GM18861 (cell line): ENCODE results near the gene ZDHHC11.
"Not testable (repeated sequence)": the region's sequence is repeated elsewhere in the genome, so short reads cannot be mapped to it uniquely, and the experiment has no call there.

ENCODE experiments used
- ATAC-seq: cut with Tn5 transposase; IDR thresholded peaks from one replicate; pipeline ENCODE4 v1.9.1; 2021; ENCODE audit not compliant: unreplicated experiment

Gene ZDHHC11

DNA sequence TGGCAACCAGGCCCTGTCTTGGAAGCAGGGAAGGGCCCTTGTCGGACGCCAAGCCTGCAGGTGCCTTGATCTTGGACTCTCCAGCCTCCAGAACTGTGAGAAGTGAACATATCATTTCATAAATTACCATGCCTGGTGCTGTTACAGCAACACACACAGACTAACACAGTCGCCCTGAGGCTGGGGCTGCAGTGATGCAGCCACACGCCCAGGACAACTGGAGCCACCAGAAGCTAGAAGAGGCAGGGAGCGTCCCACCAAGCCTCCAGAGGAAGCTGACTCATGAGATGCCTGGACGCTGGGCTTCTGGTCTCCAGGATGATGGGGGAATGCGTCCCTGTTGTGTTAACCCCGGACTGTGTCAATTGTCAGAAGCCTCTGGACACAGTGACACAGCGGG lies 71.8 kb downstream of the ZDHHC11 start:
- not testable (repeated sequence) for ATAC-seq

DNA sequence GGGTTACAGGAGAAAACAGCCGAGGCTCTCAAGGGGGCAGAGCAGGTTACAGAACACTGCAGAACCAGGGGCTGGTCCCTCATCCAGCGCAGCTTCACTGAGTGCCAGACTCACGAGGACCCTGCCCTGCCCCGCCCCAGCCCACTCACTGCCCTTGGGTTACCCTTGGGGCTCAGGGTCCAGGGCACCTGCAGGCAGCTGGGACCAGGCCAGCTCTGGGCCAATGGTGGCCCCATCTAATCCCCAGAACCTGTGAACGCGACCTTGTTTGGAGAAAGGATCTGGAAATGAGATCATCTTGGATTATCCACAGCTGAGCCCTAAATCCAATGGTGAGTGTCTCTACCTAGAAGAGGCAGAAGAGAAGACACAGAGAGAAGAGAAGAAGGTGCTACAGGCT lies 72.4 kb downstream of the ZDHHC11 start:
- ATAC-seq = not testable (repeated sequence)

DNA sequence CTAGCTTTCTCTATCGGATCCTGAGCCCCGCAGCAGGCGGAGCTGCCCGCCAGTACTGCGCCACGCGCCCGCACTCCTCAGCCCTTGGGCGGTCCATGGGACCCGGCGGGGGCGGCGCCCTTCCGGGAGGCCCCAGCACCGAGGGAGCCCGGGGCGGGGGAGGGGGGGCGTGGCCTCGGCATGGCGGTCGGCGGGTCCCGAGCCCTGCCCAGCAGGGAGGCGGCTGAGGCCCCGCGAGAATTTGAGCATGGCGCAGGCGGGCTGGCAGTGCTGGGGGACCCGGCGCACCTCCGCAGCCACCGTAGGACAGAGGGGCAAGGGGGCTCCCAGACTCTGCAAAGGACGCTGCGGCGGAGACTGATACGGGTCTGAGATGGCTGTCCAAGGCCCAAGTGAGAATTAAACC lies 73.0 kb downstream of the ZDHHC11 start:
- ATAC-seq = no peak

DNA sequence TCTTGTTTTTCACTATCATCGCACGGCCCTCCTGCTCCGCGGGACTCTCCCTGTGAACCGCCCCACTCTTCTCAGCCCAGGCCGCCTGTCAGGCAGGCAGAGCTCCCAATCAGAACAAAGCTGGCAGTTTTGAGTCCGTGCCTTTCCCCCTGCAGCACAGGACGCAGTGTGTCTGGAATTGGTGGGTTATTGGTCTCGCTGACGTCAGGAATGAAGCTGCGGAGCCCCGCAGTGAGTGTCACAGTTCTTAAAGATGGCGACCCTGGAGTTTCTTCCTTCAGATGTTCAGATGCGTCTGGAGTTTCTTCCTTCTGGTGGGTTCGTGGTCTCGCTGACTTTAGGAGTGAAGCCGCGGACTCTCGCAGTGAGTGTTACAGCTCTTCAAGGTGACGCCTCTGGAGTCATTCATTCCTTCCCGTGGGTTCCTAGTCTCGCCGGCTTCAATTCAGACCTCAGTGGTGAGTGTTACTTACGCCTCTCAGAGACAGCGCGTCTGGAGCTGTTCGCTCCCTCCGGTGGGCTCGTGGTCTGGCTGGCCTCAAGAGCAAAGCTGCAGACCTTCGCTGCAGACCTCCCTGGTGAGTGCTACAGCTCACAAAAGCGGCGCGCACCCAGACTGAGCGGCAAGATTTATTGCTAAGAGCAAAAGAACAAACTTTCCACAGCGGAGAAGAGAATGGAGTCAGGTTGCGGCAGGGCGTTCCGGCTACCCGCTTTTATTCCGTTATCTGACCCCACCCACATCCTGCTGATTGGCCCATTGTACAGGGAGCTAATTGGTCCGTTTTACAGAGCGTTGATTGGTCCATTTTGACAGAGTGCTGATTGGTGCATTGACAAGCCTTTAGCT lies 73.7 kb downstream of the ZDHHC11 start:
- no peak for ATAC-seq

DNA sequence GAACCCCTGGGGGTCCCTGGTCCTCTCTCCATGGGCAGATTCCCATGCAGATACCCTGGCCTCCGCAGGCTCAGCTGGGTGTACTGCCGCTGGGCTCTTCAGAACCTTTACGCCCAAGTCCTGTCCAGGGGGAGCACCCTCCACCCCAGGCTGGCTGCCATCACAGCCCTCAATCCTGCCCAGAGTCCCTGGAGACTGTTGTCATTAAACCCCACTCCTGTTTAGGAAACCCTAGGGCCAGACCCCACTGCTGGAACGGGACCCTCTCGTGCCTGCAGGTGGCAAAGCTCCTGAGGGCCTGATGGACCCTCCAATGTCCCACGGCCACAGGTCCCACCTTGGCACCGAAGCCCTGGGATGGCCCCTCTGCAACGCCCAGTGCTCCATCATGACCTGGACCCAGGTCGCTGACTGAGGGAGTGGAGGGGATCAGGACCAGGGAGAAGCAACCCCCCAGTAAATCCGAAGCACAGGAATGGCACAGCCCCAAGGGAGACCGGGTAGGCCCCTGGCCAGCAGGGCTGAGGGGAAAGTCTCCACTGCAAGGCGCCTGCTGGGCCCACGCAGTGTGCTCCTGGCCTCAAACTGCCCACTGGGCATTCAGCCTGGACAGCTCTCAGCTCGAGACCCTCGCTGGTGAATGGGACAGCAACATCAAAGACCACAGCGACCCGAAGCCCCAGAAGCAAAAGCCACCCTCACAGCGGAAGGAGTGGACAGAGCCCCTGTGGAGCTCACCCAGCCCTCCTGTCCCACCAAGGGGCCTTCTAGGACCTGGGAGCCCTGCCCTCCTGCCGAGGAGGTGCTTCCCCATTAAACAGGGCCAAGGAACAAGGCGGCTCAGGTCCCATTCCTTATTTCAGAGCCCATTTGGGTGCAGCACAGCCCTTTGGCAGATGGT lies 74.6 kb downstream of the ZDHHC11 start:
- ATAC-seq = no peak

DNA sequence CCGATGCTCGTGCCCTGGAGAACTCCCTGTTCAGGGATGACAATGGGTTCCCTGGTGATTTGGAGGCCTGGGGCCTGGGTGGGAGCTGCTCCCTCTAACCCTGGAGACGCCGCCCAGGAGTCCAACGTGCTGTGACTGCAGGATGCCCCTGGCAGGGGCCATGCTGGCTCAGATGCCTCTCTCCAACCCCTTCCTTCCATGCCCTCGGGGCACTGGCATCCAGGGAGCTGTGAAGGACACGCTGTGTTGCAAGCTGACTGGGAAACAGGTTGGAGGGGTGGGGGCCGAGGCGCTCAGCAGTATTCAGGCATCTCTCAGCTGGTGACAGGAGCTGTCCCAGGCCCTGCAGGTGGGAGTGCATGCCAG lies 75.2 kb downstream of the ZDHHC11 start:
- not testable (repeated sequence) for ATAC-seq

DNA sequence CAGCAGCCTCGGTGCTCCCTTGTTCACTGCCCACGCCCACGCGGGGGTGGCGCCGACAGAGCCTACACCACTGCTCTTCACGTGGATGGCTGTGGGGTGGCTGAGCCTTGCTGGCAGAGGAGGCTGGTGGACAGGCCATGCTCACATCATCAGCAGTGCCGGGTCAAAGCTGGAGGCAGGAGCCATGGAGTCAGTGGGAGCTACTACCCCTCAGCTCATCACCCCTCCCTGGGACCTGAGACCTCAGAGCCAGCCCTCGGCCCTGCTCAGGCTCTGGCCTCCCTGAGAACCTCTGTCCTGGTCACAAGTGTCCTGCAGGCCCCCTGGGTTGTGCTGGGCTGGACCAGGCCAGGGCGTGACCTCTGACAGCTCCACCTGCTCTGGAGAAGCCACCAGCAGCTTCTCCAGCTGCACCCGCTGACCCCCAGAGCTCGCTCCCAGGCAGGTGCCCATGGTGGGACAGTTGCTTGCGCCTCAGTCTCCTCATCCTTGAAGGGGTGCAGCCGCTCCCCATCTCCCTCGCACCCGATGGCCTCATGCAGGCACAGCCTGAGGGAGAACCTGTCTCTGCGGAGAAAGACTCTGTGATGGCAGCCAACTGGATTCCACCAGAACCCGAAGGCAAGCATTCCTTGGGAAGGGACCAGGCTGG lies 75.8 kb downstream of the ZDHHC11 start:
- ATAC-seq = not testable (repeated sequence)

DNA sequence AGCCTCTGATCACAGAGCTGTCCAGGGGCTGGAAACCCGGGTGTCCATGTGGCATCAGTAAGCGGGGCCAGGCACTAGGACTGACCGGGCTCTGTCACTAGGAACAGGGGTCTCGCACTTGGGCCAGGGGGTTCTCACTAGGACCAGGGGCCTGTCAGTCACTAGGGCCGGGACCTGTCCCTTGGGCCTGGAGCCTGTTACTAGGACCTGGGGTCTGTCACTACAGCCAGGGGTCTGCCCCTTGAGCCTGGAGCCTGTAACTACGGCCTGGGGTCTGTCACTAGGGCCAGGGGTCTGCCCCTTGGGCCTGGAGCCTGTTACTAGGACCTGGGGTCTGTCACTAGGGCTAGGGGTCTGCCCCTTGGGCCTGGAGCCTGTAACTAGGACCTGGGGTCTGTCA lies 76.5 kb downstream of the ZDHHC11 start:
- ATAC-seq = not testable (repeated sequence)

DNA sequence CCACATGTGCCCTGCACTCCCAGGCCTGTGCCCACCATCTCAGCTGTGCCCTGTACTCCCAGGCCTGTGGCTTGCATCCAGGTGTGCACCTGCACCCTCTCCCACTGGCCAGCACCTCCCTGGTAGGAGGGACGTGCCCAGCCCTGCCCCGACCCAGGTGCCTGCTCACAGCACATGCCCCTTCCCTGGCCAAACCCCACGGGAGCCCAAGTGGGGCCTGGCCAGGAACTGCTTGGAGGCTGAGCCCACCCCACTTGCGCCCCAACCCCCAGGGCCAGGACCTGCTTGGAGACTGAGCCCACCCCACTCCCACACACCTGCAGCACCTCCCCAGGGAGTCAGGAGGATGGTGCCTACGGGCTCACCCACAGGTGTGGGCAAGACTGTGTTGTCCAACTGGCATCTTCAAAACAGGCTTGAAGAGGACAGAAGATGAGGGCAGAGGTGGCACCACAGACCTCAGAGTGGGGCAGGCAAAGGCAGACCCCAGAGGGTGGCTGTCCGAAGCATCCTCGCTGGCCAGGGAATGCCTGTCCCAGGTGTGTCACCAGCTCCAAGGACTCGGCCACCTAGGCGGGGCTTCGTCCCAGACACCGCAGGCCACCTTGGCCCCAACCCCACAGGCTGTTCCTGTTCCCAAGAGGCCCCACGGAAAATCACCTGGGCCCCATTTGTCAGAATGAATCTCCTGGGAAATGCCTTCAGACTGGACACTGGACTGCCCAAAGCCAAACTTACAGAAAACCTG lies 77.1 kb downstream of the ZDHHC11 start:
- ATAC-seq = no peak

DNA sequence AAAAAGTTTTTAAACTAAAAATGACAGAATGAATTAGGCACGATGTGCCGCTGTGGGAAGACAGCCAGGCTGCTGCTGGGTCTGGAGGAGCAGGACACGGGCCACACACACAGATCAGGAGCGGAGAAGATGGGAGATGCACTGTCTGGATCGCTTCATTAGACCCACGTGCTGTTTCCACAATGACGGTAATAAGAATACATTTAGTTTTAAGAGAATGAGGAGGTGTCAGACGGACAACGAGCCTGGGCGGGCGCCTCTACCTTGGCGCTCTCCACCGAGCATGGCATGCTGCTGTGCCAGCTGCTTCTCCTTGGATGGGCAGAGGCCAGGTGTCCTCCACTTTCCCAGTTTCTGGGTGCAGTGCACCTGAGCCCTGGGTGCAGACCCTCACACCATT lies 77.9 kb downstream of the ZDHHC11 start:
- not testable (repeated sequence) for ATAC-seq

DNA sequence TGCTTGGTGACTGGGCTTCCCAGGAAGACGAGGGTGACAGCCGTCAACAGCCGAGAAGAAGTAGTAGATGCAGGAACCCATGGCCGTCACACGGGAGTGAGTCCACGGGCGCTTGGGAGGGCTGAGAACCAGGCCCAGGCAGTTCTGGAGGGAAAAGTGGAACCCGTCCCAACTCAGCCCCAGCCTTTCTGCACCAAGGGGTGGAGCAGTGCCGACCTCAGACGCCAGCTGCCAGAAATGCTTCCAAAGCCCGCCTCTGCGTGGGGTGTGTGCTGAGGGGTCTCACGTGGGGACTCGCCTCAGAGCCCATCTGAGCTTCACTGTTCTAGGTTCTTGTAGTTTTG lies 78.3 kb downstream of the ZDHHC11 start:
- ATAC-seq = not testable (repeated sequence)

DNA sequence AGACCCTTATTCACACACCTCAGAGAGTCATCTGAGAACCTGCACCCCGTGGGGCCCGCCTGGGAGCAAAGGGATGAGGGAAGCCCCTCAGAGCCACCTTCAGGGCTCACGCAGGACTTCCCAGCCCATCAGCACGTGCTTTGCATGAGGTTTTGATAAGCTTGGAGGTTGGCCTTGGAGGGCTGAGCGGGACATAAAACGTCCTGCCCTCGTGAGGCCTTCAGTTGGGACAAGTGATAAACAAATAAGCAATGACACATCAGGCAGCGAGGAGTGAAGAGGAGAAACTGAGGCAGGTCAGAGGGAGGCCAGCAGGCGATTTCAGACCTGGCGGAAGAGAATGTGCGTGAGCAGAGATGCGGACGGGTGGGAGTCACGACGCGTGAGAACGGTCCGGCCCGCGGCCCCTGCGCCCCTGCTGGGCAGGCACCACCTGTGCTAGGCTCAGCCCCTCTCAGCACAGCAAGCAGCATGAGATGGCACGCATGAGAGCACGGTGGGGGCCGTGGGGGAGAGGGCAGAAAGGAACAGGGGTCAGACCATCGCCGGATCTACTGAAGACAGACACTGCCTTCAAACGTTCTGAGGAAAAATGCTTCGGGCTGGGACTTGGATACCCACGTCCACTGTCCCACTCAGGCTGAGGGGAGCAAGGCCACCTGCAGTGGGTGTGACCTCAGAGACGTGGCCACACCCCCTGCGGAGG lies 78.8 kb downstream of the ZDHHC11 start:
- not testable (repeated sequence) for ATAC-seq

DNA sequence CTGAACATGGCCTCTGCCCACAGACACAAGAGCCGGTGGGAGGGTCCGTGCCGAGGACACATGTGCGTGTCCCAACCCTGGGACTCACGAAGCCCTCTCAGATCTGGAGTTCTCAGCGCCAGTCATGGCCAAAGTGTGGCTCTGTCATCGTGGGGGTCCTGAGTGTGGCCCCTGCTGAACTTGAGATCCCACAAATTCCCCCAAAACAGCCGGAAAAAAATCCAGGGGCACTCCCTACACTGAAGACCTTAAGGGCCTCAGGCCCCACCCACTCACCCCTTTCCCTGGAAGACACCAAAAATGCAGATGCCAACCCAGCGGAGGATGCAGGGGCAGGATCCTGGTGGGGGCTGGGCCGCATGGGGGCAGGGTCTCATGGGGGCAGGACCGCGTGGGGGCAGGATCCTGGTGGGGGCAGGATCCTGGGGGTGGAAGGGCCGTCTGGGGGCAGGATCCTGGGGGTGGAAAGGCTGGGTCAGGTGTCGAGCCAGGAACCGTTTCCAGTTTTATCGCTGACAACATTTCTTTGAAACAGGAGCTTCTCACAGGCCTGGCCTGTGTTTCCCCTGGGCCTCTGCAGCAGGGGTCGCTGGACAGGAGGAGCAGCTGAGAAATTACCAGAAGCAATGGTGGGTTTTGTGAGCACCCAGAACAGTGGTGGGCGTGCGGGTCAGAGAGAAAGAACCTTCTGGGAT lies 79.6 kb downstream of the ZDHHC11 start:
- not testable (repeated sequence) for ATAC-seq

DNA sequence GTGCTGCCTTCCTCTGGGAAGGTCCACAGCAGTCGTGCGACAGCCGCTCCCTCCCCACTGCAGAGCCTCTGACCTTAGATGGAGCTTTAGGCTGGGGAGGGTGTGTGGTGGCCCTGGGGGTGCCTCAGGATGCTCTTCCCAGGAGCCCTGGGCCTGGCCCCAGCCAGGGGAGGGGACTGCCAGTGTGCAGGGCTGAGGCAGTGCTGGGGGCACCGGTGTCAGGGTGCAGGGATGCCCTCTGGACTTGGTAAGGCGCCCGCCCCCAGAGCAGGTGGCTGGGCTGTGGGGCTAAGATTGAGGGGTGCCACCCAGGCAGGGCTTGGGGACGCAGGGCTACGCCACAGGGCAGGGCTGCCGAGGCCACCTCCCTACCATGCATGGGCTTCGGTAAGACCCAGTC lies 80.2 kb downstream of the ZDHHC11 start:
- ATAC-seq = not testable (repeated sequence)

DNA sequence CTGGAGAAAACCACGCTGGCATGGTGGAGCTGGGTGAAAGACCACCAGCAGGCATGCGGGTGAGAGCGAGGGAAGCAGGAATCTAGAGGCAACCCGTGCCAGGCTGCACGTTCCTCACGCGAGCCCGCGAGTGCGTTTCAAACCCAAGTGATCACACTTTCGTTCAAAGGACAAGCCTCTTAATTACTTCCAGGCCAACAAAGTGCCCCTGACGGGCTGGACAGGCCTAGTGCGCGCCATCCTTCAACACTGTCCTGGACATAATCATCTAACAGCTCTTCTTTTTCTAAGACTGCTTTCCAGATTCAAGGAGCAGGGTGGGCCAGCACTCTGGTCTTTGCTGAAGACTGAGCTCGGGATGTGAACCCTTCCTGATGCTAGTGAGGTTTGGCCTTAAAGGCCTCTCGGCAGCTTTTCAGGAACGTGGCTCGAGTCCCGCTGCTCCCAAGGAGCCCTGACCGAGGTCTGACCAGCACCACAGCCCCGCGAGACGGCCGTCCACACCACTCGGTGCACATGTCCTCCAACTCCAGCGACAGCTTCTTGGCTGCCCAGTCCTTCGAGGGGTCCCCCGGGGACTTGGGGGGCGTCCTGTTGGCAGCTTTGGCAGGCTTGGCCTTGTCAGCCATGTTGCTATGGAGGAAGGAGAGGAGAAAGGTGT lies 81.2 kb downstream of the ZDHHC11 start:
- ATAC-seq = not testable (repeated sequence)

DNA sequence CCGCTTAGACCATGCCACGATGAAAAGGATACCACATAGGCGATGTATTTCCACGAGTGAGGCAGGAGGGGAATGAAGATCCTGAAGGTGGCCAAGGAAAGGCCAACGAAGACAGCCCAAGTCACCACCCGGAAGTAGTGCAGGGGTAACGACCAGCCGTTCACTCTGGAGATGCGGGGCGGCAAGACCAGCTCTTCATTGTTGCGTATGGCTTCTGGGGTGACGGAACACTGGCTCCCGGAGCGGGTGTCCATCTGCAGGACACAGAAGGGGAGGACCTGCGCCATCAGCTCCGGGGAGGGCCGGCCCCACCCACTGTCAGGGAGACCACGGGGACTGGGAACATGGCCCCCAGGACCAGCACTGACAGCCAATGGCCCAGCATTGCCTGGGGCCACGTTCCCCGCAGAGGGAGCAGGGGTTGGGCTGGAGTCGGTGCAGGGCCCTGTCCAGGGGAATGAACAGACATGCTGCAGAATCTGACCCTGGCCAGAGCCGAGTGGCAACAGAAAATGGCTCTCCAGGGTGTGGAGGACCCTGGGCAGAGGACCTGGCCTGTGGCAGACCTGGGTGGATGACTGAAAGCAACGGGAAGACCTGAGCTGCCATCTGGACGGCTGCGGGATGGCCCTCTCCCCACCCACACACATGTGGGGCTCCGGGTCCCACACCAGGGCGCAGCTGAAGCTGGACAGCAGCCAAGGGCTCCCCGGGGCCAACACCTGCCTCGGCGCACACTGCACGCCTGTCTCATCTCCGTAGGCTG lies 83.9 kb downstream of the ZDHHC11 start:
- no peak for ATAC-seq

DNA sequence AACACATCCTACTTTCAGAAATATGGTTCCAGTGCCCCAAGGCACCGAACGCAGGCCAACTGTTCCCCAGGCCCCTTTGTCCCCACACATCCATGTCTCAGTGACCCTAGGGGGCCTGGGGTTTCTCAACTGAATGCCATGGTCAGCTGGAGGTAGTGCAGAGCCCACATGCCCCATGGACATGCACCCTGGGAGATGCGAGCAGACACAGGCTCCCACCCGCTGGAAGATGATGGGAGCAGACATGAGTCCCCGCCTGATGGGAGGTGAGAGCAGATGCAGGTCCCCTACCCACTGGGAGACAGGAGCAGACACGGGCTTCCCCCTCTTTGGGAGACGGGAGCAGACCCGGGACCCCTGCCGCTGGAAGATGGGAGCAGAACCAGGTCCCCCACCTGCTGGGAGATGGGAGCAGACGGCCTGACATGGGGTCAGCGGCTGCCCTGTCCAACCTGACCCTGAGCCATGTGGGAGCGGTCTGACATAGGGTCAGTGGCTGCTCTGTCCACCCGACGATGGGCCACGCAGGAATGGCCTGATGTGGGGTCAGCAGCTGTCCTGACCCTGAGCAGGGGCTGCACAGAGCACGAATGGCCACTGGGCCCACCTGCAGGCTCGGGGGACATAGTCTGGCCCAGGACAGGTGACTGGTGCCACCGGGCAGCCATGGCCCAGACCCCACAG lies 84.7 kb downstream of the ZDHHC11 start:
- ATAC-seq = no peak
